ENCODE data around the gene PROKR1.
"Not testable (repeated sequence)": the region's sequence is repeated elsewhere in the genome, so short reads cannot be mapped to it uniquely, and the experiment has no call there.

Gene PROKR1

GRCh38 chr2:68643011-68643873, at the start of gene PROKR1:
Gene PROKR1 (plus strand): TSS chr2:68643579. CDS start chr2:68645822, 2,243 bp downstream.
- no peak for DNase-seq

- DNase-seq = no peak
Measured at GRCh38 chr2:68594041-68594440, 49.3 kb upstream of the PROKR1 start.

- peak; percentile 54 for DNase-seq
Measured at GRCh38 chr2:68594674-68595492, 48.5 kb upstream of the PROKR1 start.

- DNase-seq = not testable (repeated sequence)
Measured at GRCh38 chr2:68595493-68595785, 47.9 kb upstream of the PROKR1 start.

GRCh38 chr2:68600495-68600894, 42.9 kb upstream of the PROKR1 start:
- DNase-seq = not testable (repeated sequence)

GRCh38 chr2:68603059-68603458, 40.3 kb upstream of the PROKR1 start:
- DNase-seq = no peak

GRCh38 chr2:68604077-68604476, 39.3 kb upstream of the PROKR1 start:
- no peak for DNase-seq

- DNase-seq = no peak
Measured at GRCh38 chr2:68605939-68606338, 37.4 kb upstream of the PROKR1 start.

- no peak for DNase-seq
Measured at GRCh38 chr2:68606759-68607158, 36.6 kb upstream of the PROKR1 start.

- DNase-seq = no peak
Measured at GRCh38 chr2:68607837-68608236, 35.5 kb upstream of the PROKR1 start.

GRCh38 chr2:68612765-68613519, 30.4 kb upstream of the PROKR1 start:
- no peak for DNase-seq

- no peak for DNase-seq
Measured at GRCh38 chr2:68620772-68621171, 22.6 kb upstream of the PROKR1 start.

GRCh38 chr2:68623820-68624219, 19.6 kb upstream of the PROKR1 start:
- DNase-seq = no peak

GRCh38 chr2:68627615-68628014, 15.8 kb upstream of the PROKR1 start:
- DNase-seq = no peak

- DNase-seq = no peak
Measured at GRCh38 chr2:68632021-68632420, 11.4 kb upstream of the PROKR1 start.

GRCh38 chr2:68637047-68637446, 6.3 kb upstream of the PROKR1 start:
- no peak for DNase-seq

GRCh38 chr2:68643874-68644485, 601 bp downstream of the PROKR1 start:
- DNase-seq = no peak

- no peak for DNase-seq
Measured at GRCh38 chr2:68645523-68645922, 2.1 kb downstream of the PROKR1 start.

GRCh38 chr2:68646303-68646702, 2.9 kb downstream of the PROKR1 start:
- DNase-seq = no peak

GRCh38 chr2:68650645-68651044, 7.3 kb downstream of the PROKR1 start:
- DNase-seq = no peak

GRCh38 chr2:68653034-68653433, 9.7 kb downstream of the PROKR1 start:
- no peak for DNase-seq

GRCh38 chr2:68653538-68653982, 10.2 kb downstream of the PROKR1 start:
- DNase-seq = peak; percentile 38

- no peak for DNase-seq
Measured at GRCh38 chr2:68658266-68658665, 14.9 kb downstream of the PROKR1 start.
